SK-N-MC (cell line): ENCODE measurements around the gene CDH22.

ENCODE experiments used
- EZH2 ChIP-seq: fragments of 200-600 bp; sonication (generic); IDR thresholded peaks from one replicate; pipeline ENCODE4 v1.6.1; 2017; ENCODE audit warnings: antibody characterized with exemption
- FOXP2 ChIP-seq: optimal IDR thresholded peaks from 2 replicates; pipeline ENCODE3; 2011; ENCODE audit warnings: mild to moderate bottlenecking, moderate library complexity; ENCODE audit not compliant: insufficient read depth; ENCODE audit errors: extremely low read length, control extremely low read depth

DNA sequence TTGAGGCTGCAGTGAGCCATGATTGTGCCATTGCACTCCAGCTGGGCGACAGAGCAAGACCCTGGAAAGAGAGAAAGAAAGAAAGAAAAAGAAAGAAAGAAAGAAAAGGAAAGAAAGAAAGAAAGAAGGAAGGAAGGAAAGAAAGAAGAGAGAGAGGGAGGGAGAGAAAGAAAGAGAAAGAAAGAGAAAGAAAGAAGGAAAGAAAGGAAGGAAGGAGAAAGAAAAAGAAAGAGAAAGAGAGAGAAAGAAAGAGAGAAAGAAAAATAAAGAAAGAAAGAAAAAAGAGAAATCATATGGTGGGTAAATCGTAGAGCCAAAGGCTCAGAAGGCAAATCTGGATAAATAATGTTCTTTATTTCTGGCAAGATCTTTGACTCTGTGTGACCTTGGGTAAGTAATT lies 136.8 kb downstream of the CDH22 start:
- TF ChIP-seq EZH2 (no peak), FOXP2 (no peak)
